GDM1 (cell line): ENCODE measurements around the gene TPGS1.

Experiments
- DNase-seq: peaks from one replicate; lab custom pipeline; 2025; lab: John Stamatoyannopoulos, UW

Gene TPGS1

DNA sequence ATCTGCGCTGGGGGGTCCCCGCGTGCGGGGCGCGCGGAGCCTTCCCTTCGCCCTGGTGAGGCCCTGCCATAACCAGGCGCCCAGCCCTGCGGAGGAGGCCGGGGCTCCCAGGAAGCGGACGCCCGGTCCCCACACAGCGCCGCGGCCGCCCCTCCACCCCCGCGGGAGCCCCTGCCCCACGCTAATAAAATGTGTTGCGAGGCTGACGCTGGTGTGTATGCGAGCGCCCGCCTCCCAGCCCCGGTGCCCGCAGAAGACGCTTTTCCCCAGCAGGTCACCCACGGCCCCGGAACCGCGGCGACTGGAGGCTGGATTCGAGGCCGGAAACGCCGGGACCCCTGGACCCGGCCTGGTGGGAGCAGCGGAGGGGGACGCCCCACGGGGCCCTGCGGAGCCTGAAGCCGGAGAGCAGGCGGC is 12.2 kb downstream of the TPGS1 start:
- DNase-seq: no peak

DNA sequence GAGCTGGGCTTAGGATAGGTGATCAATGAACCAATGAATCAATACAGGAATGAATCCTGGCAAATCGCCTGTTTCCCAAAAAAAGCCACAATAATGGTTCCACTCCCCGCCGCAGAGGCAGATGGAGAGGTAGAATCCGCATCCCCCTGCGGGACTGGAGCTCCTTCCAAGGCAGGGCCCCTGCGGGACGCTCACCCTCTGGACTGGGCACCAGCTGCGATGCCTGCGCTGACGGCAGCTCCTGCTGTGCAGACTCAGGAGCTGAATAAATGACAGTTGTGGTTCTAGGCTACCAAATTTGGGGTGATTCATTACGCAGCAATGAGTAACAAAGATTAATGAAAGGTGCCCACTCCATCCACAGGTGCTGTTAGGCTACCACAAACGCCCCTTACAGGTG is 15.4 kb downstream of the TPGS1 start:
- DNase-seq: no peak

DNA sequence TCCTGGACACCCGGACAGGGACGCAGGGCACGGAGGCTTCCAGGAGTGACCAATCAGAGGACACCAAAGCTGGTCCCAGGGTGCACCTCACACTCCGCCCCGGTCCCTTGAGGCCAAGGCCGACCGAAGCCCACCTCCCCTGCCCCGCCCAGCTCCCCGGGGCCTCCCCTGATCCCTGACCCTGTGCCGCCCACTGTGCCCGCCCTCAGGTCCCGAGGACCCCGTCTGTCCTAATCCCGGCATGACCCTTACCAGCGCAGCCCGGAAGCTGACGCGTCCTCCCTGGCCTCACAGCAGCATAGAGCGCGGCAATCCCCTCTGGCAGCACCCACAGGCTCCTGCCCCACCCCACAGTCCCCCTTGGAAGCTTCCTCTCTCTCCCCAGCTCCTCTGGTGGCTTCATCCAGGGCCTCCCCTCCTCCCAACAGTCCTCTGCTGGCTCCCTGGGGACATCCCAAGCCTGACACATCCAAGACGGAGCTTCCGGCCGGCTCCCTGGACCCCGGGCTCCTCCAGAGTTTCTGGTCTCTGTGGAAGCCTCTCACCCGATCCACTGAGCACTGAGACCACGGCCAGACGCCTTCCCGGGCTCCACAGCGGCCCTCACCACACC is 16.9 kb downstream of the TPGS1 start:
- DNase-seq: no peak

DNA sequence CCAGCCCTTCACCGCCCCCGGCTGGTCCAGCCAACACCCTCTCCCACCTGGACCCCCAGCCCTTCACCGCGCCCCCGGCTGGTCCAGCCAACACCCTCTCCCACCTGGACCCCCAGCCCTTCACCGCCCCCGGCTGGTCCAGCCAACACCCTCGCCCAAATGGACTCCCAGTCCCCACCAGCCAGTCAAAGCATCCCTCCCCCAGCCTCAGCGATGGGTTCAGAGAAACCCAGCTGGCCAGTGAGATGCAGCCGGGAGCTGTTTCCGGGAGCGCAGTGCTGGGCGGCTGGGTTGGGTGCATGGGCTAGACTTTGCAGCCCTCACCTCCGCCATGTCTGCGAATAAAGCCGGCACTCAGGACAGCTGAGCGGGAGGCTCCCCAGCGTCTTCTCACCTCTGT is 17.7 kb downstream of the TPGS1 start:
- DNase-seq: no peak

DNA sequence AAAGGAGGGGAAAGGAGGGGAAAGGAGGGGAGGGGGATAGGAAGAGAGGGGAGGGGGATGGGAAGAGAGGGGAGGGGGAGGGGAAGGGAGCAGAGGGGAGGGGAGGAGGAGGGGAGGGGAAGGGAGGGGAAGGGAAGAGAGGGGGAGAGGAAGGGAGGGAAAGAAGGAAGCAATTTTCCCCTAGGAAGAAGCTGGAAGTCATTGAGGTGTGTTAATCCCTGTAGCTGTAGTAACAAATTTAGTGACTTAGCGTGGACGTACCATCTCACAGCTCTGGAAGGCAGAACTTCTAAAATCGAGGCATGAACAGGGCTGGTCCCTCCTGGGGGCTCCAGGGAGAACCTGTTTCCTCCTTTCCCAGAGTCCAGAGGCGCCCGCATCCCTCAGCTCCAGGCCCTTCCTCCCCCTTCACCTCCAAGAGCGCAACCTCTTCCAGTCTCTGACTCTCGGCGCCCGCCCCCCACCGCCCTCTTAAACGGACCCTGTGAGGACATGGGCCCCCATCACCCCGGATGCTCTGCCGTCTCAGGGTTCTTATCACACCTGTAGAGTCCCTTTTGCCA is 18.6 kb downstream of the TPGS1 start:
- DNase-seq: no peak

DNA sequence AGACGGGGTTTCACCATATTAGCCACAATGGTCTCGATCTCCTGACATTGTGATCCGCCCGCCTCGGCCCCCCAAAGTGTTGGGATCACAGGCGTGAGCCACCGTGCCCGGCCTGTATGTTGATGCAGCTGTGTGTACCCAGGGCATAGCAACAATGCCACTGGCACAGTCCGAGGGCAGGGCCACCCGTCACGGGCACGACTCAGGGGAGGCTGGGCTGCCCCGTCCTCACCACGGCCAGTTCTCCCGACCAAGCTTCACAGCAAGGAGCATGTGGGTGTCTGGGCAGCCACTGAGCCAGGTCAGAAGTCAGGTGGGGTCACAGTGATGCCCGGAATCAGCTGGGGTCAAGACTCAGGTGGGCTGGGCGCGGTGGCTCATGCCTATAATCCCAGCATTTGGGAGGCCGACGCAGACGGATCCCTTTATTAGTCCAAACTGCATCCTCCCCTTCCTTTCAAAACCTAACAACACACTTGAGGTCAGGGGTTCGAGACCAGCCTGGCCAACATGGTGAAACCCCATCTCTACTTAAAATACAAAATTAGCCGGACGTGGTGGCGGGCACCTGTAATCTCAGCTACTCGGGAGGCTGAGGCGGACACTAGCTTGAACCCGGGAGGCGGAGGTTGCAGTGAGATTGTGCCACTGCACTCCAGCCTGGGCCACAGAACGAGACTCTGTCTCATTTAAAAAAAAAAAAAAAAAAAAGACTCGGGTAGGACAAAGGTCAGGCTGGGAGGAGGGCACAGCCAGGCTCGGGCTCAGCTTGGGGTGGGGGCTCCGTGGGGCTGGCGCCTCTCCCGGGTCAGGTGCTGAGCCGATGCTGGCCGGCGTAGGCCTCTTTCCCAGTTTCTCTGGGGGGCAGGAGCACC is 23.1 kb downstream of the TPGS1 start:
- no peak for DNase-seq

DNA sequence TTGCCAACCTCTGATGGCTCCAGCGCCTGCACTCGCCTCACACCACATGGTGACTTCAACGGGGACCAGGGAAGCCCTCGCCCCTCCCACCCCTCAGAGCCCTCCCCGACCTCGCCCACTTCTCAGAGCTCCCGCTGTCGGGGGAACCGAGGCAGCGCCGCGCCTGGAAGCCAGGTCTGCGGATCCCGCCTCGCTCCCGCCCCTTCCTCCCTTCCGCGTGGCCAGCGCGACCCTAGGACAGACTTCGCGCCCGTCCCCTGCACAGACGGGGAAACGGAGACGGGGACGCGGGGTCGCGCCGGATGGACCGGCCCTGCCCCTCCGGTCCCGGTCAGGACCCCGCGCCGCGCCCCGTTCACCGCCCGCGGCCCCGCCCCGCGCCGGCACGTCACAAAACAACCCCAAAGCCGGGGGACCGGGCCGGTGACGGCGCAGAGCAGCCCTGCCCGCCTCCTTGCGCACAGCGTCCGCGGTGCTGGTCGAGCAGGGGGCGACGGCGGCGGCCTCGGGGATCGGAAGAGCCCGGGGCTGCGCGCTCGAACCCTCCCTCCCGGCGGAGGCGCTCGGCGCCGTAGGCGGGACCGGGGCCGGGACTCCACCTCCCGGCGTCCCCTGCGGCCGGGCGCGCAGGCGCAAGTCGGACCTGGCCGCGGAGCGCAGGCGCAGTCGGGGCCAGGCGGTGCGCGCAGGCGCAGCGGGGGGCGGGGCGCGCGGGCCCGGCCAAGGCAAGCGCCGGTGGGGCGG is 23.9 kb downstream of the TPGS1 start:
- DNase-seq: peak; percentile 83

DNA sequence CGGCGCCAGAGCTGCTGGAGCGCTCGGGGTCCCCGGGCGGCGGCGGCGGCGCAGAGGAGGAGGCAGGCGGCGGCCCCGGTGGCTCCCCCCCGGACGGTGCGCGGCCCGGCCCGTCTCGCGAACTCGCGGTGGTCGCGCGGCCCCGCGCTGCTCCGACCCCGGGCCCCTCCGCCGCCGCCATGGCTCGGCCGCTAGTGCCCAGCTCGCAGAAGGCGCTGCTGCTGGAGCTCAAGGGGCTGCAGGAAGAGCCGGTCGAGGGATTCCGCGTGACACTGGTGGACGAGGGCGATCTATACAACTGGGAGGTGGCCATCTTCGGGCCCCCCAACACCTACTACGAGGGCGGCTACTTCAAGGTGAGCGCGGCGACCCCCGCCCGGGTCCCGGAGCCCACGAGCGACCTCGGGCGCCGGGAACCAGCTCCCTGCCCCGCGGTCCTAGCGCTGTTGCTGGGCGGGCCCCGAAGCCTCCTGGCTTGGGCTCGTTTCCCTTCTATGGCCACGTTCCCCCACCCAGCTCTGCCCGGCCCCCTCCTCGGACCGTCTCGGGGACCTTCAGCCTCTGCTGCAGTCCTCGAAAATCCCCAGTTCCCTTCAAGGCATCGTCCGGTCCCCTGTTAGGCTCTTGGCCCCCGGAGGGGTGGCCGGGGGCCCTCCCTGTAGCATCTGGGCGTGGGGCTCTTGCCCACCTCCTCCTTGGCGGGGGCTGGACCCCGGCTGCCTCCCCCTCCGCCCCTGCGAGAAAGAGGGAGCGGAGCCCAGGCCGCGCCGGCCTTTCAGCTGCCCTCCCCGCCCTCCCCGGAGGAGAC is 24.7 kb downstream of the TPGS1 start, which contains the start of gene CDC34:
CDC34 (plus strand) TSS at position 8 of the 808 bp plus-strand sequence; CDS start at position 180, 172 bp downstream.
- no peak for DNase-seq

DNA sequence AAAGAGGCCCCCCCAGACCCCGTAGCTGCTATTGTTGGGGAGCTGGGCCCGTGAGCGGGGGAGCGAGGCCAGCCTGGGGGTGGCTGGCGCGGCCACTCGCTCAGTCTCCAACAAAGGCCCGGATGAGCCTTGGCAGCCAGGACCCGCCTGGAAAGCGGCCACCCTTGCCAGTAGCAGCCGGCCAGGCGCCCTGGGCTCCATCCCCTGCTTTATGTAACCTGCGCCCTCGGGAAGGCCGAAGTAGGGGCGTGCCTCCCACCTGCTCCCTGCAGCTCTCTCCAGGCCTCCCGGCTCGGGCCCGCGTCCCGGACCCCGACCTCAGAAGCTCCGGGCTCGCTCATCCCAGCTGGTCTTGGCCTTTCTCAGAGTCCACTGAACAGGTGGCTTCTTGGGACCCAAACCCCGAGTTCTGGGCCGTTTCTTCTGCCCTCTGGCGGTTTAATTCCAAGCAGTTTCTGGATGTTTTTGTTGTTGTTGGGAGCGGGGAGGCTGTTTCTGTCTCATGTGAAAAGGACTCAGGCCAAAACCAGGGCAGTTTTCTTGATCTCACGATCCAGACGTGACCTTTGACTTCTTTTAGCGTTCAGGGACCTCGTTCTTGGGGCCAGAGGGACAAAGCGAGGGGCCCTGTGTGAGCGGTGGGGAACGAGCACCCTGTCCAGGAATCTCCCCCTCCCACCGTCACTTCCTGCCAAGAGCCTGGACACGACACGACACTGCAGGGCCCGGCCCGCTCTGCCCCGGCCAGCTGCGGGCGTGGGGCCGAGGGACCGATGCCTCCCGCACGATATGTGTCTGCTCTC is 25.5 kb downstream of the TPGS1 start:
- no peak for DNase-seq

DNA sequence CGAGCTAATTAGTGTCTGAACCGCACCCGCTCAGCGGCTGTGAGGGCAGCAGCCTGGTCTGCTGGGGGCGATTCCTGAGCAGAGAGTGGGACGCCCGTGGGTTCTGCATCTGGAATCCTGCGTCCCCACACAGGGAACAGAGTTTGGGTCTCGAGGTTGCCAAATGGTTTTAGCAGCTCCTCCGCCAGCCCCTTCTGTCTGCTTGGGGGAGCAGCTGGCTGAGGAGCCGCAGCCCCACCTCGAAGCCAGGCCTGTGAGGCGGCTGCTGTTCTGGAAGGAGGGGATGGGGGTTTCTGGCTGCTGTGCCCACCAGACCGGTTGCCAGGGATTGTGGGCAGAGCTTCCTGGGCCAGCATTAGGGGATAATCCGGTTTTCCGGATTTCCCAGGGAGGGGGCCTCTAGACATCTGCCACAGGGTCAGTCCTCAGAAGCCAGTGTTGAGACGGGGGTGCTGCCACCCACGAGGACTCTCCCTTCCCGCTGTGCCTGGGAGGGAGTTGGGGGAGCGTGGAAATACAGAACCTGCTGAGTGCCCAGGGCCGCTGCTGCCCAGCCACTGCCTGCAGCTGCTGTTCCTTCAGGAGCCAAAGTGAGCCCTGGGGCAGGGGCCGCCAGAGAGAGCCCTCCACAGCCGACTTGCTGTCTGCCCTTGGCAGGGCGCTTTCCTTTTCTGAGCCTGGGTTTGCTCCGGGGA is 26.2 kb downstream of the TPGS1 start:
- DNase-seq: no peak

DNA sequence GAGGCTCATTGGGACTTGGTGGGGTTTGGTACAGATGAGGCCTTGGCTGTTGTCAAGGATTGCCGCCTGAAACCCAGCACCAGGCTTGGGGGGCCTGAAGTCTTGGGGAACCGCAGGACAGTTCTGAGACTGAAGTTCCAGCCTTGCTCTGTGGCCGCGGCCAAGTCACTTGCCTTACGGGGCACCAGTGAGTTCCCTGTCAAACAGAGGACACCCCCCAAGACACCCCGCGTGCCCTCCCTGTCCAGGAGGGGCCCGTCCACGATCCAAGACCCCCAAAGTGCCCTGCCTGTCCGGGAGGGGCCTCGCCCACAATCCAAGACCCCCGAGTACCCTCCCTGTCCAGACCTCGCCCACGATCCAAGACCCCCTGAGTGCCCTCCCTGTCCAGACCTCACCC is 26.8 kb downstream of the TPGS1 start:
- DNase-seq: no peak

DNA sequence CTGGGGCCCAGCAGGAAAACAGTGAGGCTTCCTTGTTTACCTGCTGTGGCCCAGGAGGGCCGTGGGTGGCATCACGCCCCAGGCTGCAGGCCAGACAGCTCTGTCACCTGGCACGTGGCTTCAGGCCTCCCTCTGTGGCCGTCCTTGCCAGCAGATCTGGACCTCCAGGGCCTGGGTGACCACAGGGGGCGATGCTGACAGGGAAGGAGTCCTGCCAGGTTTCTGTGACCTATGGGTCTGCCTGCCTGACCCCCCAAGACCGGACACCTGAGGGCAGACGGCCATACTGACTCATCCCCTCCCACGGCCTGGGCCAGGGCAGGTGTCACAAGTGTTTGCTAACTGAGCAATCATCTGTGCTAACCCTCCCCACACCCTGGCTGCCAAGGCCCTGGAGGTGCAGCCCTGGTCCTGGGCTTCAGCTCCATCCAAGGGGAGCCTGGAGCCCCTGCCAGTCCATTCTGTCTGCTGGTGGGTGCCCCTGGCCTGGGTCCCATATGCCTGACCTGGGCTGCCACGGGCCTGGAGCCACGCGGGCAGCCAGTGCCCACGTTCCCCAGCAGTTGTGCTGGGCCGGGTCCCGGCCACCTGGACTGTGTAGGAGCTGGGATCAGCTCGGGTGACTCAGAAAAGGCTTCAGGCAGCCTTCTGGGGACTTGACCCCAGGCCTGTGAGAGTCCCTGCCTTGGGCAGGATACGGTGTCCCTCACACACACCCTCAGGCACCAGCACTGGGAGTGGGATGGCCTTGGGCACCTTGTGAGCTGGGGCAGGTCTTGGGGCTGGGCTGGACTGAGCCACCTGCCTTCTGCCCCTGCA is 27.9 kb downstream of the TPGS1 start:
- DNase-seq: no peak

DNA sequence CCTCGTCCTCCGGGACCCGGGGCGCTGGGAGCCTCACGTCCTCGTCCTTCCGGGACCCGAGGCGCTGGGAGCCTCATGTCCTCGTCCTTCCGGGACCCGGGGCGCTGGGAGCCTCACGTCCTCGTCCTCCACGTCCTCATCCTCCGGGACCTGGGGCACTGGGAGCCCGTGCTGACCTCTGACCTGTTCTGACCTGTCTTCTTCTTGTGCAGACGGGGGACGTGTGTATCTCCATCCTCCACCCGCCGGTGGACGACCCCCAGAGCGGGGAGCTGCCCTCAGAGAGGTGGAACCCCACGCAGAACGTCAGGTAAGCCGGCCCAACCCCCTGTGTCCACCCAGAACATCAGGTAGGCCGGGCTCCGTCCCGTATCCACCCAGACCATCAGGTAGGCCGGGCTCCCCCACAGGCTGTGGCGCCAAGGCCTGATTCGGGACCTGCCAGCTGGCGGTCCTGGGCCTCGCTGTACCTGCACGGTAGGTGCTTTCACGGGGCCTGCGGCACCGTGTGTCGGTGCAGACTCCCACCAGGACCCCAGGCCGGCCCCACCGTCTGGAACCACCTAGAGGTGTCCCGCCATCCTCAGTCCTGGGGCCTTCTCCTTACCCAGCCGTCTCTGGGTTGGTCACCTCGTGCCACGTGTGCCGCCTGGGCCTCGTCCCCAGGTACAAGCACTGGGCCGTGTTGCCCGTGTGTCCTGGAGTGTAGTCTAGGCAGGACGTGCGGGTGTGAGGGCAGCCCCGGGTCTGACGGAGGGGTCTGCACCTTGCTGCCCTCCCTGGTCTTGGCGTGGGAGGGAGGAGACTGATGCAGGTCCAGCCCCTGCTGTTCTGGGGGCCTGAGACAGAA is 29.0 kb downstream of the TPGS1 start:
- DNase-seq: no peak

DNA sequence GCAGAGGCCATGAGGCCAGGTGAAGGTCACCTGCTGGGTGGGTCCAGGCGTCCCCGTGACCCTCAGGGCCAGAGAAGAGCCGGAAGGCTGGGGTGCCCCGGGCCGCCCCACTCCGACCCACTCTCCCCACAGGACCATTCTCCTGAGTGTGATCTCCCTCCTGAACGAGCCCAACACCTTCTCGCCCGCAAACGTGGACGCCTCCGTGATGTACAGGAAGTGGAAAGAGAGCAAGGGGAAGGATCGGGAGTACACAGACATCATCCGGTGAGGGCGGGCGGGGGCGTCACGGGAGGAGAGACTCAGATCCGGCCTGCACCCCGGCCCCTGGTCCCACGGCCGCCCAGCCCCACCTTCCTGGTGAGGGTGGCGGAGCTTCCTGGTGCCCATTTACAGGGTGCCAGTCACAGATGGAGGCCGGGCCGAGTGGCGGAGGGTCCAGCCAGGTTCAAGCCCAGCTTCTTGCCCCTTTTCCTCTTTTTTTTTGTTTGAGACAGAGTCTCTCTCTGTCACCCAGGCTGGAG is 29.6 kb downstream of the TPGS1 start:
- DNase-seq: no peak

DNA sequence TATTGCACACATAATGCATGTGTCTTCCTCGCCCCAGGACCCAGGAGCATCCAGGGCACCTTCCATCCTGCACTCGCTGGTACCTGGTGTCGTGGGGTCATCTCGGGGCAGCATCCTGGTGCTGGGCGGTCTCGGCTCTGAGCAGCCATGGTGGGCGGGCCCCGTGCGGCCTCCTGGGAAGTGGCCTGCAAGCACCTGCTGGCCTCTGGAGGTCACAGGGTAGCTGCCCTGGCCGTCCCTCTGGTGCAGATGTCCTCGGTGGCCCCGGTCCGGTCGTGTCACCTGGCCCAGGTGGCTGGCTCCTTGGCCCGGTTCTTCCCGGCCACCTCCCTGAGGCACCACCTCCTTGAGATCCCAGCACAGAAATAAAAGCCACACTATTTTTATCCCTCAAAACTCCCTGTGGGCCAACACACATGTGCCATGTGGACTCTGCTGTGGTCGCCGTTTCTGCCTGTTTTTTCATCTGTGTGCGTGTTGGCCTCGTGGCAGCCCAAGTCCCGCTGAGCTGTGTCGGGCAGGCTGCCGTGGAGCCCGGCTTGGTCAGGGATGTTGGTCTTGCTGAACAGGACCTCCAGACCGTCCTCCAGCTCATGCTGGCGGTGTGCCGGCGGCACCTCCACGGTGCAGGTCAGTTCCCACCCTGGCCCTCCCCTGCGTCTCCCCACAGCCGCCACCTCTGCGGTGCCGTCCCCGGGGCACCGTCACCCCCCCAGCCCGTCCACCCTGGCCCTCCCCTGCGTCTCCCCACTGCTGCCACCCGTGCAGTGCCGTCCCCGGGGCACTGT is 31.5 kb downstream of the TPGS1 start:
- DNase-seq: no peak

DNA sequence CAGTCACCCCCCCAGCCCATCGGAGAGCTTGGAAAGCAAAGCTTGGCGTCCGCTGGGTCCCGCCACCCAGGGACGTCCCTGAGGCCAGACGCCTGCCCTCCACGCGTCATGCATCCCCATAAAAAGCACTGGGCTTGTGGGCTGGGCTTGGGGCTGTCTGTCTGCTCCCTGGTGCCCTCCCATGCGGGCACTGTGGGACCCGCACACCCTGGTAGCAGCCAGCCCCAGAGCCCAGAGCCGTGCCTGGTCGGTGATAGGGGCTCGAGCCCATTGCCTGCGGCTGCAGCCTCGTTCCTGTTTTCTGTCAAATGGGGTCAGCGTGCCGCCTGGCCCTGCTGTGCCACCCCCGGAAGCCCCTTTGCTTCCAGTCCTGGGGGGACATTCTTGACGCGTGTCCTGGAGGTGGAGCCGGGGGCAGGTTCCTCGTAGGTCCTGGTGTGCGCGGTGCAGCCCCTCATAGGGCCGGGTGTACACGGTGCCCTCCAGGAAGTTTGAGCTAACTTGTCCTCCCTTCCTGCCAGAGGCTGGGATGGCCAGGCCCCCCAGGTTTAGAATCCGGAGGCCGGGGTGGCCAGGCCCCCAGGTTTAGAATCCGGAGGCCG is 32.2 kb downstream of the TPGS1 start:
- no peak for DNase-seq
